SK-N-SH treated with all-trans-retinoic acid at 6 μM for 48 hours (cell line): ENCODE data around the gene NINL.

Experiments
- ATAC-seq: fragments of 200-7000 bp; cut with Tn5 transposase; 3 replicates; pipeline ENCODE4 v1.9.1; 2020; ENCODE audit warnings: mild to moderate bottlenecking, moderate library complexity
- ARNTL ChIP-seq: fragments of 450-650 bp; formaldehyde crosslinking; IDR thresholded peaks from 2 replicates; pipeline ENCODE4 v1.5.0; 2020; ENCODE audit warnings: low read depth, mild to moderate bottlenecking, moderate library complexity, borderline replicate concordance
- BACH2 ChIP-seq: fragments of 250-450 bp; sonication (Bioruptor Pico); IDR thresholded peaks from 2 replicates; pipeline ENCODE4 v1.9.0; 2021; ENCODE audit warnings: mild to moderate bottlenecking, borderline replicate concordance
- CREB5 ChIP-seq: fragments of 250-450 bp; sonication (Bioruptor Pico); IDR thresholded peaks from 2 replicates; pipeline ENCODE4 v1.5.1; 2020; ENCODE audit warnings: low read depth, mild to moderate bottlenecking, moderate library complexity
- CSRNP3 ChIP-seq: fragments of 250-450 bp; sonication (Bioruptor Pico); IDR thresholded peaks from 2 replicates; pipeline ENCODE4 v1.5.1; 2021; ENCODE audit warnings: mild to moderate bottlenecking, moderate library complexity
- ESRRG ChIP-seq: fragments of 250-450 bp; sonication (Bioruptor Pico); IDR thresholded peaks from 2 replicates; pipeline ENCODE4 v1.6.1; 2021; ENCODE audit warnings: mild to moderate bottlenecking
- GLIS3 ChIP-seq: fragments of 250-450 bp; sonication (Bioruptor Pico); IDR thresholded peaks from 2 replicates; pipeline ENCODE4 v1.5.0; 2020; ENCODE audit warnings: mild to moderate bottlenecking, moderate library complexity
- ISL1 ChIP-seq: fragments of 250-450 bp; sonication (Bioruptor Pico); IDR thresholded peaks from 2 replicates; pipeline ENCODE4 v2.1.2; 2022; ENCODE audit warnings: mild to moderate bottlenecking, moderate library complexity
- PATZ1 ChIP-seq: fragments of 250-450 bp; sonication (Bioruptor Pico); IDR thresholded peaks from 2 replicates; pipeline ENCODE4 v1.8.0; 2020; ENCODE audit warnings: mild to moderate bottlenecking, moderate library complexity, borderline replicate concordance
- PPARA ChIP-seq: fragments of 250-450 bp; sonication (Bioruptor Pico); IDR thresholded peaks from 2 replicates; pipeline ENCODE4 v1.5.0; 2020; ENCODE audit warnings: mild to moderate bottlenecking, borderline replicate concordance
- RARB ChIP-seq: fragments of 250-450 bp; sonication (Bioruptor Pico); IDR thresholded peaks from 2 replicates; pipeline ENCODE4 v1.8.0; 2021; ENCODE audit warnings: mild to moderate bottlenecking, moderate library complexity
- SNAI2 ChIP-seq: fragments of 250-450 bp; sonication (Bioruptor Pico); IDR thresholded peaks from 2 replicates; pipeline ENCODE4 v1.5.0; 2020; ENCODE audit warnings: mild to moderate bottlenecking, moderate library complexity
- TCF4 ChIP-seq: fragments of 250-450 bp; sonication (Bioruptor Pico); IDR thresholded peaks from 2 replicates; pipeline ENCODE4 v1.8.0; 2021; ENCODE audit warnings: mild to moderate bottlenecking, moderate library complexity, borderline replicate concordance
- TOX ChIP-seq: fragments of 250-450 bp; sonication (Bioruptor Pico); IDR thresholded peaks from 2 replicates; pipeline ENCODE4 v1.8.0; 2021; ENCODE audit warnings: mild to moderate bottlenecking, moderate library complexity, borderline replicate concordance
- TSHZ2 ChIP-seq: fragments of 250-450 bp; sonication (Bioruptor Pico); IDR thresholded peaks from 2 replicates; pipeline ENCODE4 v1.5.0; 2020; ENCODE audit warnings: mild to moderate bottlenecking, moderate library complexity
- ZC3H10 ChIP-seq: fragments of 250-450 bp; sonication (Bioruptor Pico); IDR thresholded peaks from 2 replicates; pipeline ENCODE4 v1.5.1; 2021; ENCODE audit warnings: mild to moderate bottlenecking, moderate library complexity
- ZFP3 ChIP-seq: fragments of 250-450 bp; sonication (Bioruptor Pico); IDR thresholded peaks from 2 replicates; pipeline ENCODE4 v1.5.0; 2020; ENCODE audit warnings: mild to moderate bottlenecking, moderate library complexity
- ZFP30 ChIP-seq: fragments of 450-650 bp; formaldehyde crosslinking; IDR thresholded peaks from 2 replicates; pipeline ENCODE4 v1.5.0; 2022; ENCODE audit warnings: mild to moderate bottlenecking, moderate library complexity
- ZNF565 ChIP-seq: fragments of 450-650 bp; formaldehyde crosslinking; conservative IDR thresholded peaks from 2 replicates; pipeline ENCODE4 v1.5.0; 2020; ENCODE audit warnings: low read depth, mild to moderate bottlenecking, moderate library complexity
- ZNF8 ChIP-seq: fragments of 450-650 bp; formaldehyde crosslinking; IDR thresholded peaks from 2 replicates; pipeline ENCODE4 v1.5.0; 2020; ENCODE audit warnings: mild to moderate bottlenecking, moderate library complexity

NINL gene

GRCh38 chr20:25459916-25460535 lies 125.3 kb downstream of the NINL start:
- no peak for TF ChIP-seq ARNTL (CRISPR knock-in tag)
- no peak for ATAC-seq

GRCh38 chr20:25459111-25459830 lies 126.1 kb downstream of the NINL start:
- ATAC-seq: no peak; the same call in 2 of the 3 replicates
- no peak for TF ChIP-seq TSHZ2 (CRISPR knock-in tag)
- no peak for TF ChIP-seq ZFP30
- no peak for TF ChIP-seq ZNF565 (CRISPR knock-in tag)
- no peak for TF ChIP-seq ZC3H10 (CRISPR knock-in tag)
- TF ChIP-seq ARNTL (CRISPR knock-in tag): no peak
- TF ChIP-seq ISL1 (CRISPR knock-in tag): no peak
- no peak for TF ChIP-seq CSRNP3
- no peak for TF ChIP-seq PPARA (CRISPR knock-in tag)
- TF ChIP-seq CREB5 (CRISPR knock-in tag): no peak
- no peak for TF ChIP-seq PATZ1
- TF ChIP-seq TOX (CRISPR knock-in tag): no peak
- TF ChIP-seq RARB (CRISPR knock-in tag): no peak
- no peak for TF ChIP-seq ZFP3
- no peak for TF ChIP-seq TCF4 (CRISPR knock-in tag)
- no peak for TF ChIP-seq GLIS3 (CRISPR knock-in tag)
- no peak for TF ChIP-seq ESRRG (CRISPR knock-in tag)
- TF ChIP-seq BACH2 (CRISPR knock-in tag): no peak

GRCh38 chr20:25457886-25458680 lies 127.2 kb downstream of the NINL start:
- no peak for ATAC-seq

More at GRCh38 chr20:25457886-25458680, 127.2 kb downstream of the NINL start:
- no peak for TF ChIP-seq RARB (CRISPR knock-in tag)
- TF ChIP-seq ZNF8 (CRISPR knock-in tag): no peak
- TF ChIP-seq PATZ1: no peak
- TF ChIP-seq CREB5 (CRISPR knock-in tag): no peak
- TF ChIP-seq BACH2 (CRISPR knock-in tag): no peak
- TF ChIP-seq TCF4 (CRISPR knock-in tag): no peak
- TF ChIP-seq SNAI2 (CRISPR knock-in tag): no peak
- TF ChIP-seq ZC3H10 (CRISPR knock-in tag): no peak
- TF ChIP-seq, all 23 proteins: peak for 0
